HUDEP-2 (cell line): ENCODE results near the gene RASAL3.
"Not testable (repeated sequence)": the region's sequence is repeated elsewhere in the genome, so short reads cannot be mapped to it uniquely, and the experiment has no call there.

ENCODE experiments used
- DNase-seq, 76 experiments: peaks; one replicate each; lab custom pipeline; 2025; ENCODE audit not compliant: unreplicated experiment in 76 of 76; lab: John Stamatoyannopoulos, UW

RASAL3 gene

DNA sequence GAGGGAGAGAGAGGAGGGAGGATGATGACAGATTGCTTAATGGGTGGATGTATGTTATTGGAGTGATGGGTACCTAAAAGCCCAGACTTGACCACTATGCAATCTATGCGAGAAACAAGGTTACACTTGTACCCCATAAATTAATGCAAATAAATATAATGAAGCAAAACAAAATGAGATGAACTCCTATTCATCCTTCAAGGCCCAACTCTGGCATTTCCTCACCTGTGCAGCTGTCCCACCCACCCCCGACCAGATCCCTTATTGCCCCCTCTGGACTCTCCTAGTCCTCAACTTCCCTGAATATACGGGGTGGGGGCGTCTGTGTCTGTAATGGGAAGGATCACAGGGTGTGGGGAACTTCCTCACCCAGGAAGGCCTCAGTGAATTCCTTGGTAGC is 10.8 kb upstream of the RASAL3 start:
- DNase-seq: no peak

DNA sequence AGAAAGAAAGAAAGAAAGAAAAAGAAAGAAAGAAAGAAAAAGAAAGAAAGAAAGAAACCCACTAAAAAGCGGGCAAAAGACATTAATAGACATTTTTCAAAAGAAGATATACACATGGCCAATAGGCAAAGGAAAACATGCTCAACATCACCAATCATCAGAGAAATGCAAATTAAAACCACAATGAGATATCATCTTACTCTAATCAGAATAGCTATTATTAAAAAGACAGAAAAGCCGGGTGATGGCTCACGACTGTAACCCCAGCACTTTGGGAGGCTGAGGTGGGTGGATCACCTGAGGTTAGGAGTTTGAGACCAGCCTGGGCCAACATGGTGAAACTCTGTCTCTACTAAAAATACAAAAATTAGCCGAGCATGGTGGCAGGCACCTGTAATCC is 9.5 kb upstream of the RASAL3 start:
- DNase-seq: not testable (repeated sequence)

DNA sequence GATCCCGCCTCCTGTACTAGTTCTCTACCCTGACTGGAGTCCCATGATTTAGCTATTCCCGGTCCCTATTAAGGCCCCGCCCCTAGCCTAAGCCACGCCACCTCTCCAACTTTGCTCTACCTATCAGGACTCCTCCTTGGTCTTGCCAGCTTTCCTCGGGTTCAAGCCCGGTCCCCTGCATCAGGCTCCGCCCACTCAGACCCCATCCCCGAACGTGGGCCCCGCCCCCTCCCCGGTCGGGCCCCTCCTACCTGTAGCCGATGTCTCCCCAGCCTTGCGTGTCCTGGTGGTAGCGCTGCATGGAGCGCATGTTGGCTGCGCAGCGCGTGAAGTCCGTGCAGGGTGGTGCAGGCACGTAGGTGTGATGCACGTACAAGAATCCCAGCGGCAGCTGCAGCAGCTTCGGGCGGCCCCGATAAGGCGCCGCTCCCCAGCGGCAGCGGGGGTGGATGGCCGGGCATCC is 7.3 kb upstream of the RASAL3 start:
- DNase-seq: no peak

DNA sequence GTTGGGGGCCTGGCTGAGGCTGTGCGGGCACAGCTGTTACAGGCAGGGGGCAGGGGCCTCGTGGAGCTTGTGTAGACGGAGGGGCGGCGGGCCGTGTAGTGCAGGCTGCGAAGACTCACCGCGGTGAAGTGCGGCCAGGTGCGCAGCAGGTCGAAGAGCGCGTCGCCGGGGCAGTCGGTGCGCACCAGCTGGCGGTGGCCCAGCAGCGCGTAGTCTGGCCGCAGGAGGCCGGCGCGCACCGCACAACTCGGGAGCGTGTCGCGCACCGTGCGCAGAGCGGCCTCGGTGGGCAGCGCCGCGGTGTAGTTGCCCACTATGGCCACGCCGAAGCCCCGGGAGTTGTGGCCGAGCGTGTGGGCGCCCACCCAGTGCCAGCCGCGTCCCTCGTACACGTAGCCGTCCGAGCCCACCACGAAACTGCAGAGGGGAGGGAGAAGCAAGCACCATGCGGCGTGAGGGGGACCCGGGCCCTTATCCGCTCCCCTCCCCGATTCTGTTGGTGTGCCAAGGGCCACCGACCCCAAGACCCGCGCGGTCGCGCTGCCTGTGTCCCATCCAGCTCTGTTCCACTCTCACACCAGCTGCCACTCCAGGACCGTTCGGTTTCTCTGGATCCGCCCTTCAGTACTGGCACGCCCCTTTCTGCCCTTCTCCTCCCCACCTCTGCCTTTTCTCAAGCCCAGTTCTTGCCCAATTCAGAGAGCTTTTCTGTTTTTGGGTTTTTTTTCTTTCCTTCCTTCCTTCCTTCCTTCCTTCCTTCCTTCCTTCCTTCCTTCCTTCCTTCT is 5.4 kb upstream of the RASAL3 start:
- DNase-seq: peak in 1 of 76 experiments; percentile 13

DNA sequence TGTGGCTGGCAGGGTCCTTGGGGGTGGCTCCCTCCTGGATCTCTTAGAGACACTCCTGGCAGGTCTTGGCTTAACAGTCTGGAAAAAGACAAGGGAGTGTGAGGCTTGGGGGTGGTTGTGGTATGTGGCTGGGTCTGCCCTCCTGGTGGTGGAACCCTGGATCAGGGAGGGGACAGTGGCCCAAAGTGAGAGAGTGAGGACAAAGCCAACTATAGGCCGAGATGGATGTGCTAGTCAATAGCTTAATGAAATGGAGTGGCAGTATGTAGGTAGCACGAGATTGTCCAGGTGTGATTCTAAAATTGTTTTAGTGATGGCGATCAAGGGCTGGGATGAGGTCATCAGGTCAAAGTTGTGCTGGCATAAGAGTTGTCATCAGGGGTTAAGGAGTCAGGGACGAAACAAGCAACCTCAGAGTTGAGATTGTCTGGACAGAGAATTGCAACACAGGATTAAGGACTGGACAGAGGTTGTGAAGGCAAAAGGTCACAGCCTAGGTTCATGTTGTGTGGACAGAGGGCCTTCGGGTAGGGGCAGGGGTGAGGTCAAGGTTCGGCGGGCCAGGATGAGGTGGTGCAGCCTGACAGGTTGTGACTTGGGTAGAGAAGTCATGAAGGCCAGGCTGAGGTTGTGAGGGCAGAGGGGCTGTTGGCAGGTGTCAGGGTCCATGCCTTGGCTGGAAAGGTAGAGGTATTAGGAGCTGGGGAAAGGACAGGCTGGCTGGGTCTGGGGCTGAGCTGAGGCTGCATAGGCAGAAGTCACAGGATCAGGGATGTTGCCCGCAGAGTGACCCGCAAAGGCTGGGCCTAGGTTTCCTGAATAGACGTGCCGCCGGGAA is 4.5 kb upstream of the RASAL3 start:
- no peak for DNase-seq

DNA sequence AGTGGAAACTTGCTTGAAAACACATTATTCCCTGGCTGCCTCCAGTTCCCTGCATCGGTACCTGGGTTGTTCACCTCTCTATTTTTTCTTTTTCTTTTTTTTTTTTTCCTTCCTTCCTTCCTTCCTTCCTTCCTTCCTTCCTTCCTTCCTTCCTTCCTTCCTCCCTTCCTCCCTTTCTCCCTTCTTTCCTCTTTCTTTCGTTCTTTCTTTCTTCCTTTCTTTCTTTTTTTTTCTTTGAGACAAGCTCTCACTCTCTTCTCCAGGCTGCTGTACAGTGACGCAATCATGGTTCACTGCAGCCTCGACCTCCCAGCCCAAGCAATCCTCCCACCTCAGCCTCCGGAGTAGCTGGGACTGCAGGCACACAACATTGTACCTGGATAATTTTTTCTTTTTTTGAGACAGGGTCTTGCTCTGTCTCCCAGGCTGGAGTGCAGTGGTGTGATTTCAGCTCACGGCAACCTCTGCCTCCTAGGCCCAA is 3.4 kb upstream of the RASAL3 start:
- DNase-seq: no peak

DNA sequence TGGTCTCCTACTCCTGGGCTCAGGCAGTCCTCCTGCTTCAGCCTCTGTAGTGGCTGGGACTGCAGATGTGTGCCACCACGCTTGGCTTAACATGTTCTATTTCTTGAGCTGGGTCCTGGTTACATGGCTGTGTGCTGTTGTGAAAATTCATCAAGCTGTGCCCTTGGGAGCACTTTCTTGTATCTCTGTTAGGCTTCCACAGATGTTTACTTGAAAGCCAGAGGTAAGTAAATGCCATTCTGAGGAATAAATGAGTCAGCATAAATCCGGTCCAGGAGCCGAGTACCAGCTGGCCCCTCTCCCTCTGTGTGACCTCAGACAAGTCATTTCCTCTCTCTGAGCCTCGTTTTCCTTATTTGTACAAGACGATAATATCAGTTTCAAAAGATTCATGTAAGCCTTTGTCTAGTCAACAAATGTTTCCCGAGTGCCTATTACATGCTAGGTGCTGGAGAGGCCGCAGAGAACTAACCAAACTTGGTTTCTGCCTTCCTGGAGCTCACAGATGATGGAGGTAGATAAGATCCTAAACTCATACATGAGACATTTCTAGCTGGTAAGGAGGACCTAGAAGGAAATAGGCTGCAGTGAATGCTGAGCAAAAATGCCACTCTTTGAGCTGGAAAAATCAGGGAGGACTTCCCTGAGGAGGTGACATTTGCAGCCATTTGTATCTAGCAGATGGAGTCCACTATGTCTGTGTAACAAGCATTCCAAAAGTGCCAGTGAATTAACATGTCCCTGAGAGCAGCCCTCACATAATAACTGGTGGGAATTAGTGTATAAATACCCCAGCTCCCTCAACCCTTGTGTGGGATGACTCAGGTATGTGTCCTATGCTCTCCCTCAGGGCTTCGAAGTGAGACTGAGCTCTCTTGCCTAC is 2.7 kb upstream of the RASAL3 start:
- DNase-seq: peak in 1 of 76 experiments; percentile 26

DNA sequence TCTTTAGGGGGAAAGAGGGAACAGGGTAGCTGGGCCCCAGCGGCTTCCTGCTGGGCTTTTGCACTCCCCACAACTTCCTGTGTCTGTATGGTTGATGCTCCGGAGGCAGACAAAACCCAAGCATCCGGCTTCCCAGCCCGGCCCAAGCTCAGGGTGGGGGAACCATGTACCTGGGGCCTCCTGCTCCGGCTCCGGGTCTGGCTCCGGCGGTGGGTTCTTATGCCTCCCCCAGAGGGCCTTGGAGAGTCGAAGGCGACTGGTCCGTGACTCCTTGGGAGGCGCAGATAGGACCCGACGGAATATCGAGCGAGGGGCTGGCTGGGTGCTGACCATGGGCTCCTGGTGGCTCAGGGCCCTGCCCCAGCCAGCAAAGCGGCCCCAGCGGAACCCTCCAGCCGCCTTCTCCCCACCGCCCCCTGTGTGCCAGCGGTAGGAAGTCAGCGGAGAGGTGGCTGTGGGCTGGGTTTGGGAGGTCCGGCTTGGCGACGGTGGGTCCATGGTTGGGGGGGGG is 428 bp downstream of the RASAL3 start:
- no peak for DNase-seq

DNA sequence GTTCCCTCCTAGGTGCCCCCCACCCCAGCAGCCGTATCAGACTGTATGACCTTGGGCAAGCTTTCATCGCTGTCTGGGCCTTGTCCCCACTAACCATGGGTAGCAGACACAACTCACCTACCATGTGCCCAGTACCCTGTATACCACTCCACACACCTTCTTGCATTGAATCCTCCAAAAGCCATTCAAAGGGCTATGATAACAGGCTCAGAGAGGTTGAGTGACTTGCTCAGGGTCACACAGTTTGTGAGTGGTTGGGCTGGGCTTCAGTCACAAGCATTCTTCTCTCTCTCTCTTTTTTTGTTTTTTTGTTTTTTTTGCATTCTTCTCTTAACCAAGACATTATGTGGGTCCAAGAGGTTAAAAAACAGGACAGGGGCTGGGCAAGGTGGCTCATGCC is 2.6 kb downstream of the RASAL3 start:
- no peak for DNase-seq

DNA sequence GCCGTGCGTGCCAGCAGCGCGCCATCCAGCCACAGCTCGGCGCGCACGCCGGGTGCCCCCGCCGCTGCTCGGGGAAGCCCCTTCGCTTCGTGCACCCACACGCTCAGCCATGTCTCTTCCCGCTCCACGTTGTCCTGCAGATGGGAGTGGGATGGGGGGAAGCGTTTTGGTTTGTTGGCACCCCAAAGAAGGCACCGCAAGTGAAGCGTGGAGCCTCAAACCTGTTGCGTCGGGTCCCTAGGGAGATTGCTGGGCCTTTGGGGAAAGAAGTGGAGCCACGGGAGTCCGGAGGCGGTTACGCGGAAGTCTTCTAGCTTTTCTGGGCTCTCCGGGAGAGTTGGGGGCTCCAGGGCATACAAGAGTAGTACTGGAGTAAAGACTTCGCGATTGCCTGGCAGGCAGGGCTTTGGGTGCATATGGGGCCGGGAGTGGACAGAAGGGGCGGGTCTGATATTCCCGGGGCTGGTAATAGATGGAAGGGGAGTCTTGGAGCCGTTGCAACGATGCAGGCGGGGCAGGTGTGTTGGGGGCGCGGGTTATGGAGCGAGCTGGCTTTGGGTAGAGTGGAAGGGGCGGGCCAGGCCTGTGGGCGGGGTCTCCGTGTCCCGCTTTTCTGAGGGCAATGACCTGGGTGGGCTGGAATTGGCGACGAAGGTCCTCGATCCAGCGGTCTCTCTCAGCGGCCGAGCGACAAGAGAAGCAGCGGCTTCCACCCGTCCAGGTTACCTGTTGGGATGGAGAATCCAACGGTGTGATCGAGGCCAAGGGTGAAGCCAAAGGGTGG is 6.5 kb downstream of the RASAL3 start:
- DNase-seq: no peak

DNA sequence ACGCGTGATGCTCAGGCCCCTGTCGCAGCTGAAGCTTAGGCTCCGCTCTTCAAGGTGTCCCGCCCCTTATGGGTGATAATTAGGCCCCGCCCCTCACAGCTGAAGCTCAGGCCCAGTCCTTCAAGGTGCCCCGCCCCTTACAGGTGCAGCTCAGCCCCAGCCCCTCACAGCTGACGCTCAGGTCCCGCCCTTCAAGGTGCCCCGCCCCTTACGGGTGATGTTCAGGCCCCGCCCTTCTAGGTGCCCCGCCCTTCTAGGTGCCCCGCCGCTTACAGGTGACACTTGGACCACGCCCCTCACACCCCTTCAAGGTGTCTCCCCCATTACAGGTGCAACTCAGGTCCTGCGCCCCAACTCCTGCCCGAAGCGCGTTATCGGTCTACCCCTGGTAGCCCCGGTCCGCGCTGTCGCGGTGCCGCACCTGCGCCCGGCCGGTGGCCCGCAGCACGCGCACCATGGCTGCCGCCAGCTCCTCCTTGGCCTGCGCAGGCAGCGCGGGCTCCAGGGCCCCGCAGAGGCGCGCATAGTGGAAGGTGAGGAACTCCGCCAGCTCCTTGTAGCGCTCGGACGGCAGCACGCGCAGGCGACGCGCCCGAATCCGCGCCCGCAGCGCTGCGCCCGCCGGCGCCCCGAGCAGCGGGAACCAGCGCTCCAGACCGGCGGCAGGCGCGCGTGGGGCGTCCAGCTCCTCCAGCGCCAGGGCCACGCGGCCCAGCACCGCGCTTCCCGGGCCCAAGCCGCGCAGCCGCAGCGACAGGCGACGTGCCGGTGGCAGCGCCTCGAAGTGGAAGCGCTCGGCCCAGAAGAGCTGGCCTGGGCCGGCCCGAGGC is 7.3 kb downstream of the RASAL3 start:
- no peak for DNase-seq

DNA sequence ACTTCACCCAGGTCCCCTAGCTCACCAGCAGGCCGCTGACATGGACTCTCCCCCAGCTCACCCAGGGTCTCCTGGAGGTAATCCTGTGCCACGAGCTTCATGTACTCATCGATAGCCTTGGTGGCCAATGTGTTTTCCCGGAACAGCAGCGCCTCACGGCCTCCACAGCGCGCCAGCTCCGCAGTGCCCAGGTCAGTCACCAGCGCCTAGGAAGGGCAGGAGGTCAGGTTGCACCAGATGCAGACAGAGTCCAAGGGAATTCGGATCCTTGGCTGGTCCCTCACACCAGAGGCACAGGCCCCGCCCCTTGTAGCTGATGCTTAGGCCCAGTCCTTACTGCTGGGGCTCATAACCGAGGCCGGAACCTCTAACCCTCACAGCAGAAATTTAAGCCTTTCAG is 7.9 kb downstream of the RASAL3 start:
- no peak for DNase-seq

DNA sequence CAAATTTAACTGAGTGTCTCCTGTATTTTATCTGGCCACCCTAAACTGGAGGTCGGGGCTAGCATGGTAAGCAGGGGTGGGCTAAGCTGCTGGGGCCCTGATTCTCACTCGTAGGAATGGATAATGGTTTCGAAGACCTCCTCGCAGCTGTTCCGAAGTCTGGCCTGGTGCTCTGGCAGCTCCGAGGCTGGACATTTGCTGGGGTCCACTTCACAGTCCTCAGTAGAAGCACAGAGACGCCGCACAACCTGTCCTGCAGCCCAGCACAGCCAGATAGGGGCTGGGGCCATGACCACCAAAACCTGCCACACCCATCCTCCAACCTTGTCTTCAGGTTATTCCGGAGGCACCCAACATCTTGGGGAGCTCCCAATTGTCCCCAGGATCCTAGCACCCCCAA is 8.3 kb downstream of the RASAL3 start:
- DNase-seq: no peak

DNA sequence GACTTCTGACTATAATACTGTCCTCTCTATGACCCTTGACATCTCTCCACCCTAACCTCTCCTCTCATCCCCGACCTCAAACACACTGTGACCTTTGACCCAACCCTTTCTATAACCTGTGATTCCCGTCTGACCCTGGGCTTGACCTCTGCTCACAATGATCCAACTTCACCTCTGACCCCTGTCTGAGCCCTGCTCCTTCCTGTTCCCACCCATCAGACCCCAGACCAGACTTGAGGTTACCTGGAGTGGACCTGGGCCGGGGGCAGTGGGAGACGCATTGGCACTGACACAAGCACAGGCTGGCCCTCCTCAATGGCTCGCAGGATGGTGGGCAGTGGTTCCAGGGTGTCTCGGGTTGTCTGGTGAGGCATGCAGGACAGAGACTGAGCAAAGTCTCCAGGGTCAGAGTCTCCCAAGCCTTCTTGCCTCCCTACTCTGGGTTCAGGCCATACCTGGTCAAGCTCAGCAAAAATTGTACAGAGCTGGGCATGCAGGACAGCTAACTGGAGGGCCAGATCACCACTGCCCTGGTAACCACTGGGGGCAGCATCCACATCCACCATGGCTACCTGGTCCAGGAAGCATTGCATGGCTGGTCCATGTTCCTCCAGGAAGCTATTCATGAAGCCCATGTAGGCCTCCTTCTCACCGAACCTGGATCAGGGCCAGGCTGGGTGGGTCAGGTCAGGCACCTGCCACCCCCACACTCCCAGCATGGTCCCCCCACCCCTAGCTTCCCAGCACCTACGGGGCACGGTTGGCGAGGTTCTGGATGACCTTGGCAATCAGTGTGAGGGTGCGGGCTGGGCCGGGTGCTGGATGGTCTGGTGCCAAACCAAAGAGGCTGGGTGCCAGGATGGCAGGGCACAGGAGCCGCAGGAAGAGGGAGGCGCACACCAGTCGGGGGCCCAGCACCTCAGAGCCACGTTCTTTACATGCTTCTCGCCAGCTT is 10.2 kb downstream of the RASAL3 start:
- peak in 2 of 76 experiments; percentile 17 to 25 for DNase-seq

DNA sequence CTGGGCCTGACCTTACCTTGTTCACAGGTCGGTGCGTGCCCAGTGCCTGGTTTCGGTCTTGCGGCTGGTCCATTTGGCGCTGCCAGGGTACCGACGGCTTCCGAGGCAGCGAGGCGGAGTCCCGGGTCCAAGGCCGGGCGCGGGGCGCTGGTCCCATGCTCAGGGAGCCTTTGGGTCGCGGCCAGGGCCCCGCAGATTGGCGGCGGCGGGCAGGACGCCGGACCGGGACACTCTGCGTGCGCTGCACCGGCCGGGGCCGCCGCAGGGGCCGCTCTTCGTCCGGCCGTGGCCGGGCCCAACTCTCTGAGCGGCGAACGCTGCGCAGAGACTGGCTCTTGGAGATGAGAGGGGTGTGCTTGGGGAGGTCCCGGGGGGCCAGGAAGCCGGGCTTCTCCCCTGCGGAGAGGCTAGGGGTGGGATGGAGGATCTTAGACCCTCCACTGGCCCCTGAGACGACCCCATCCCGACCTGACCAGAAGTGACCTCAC is 11.2 kb downstream of the RASAL3 start:
- DNase-seq: no peak

DNA sequence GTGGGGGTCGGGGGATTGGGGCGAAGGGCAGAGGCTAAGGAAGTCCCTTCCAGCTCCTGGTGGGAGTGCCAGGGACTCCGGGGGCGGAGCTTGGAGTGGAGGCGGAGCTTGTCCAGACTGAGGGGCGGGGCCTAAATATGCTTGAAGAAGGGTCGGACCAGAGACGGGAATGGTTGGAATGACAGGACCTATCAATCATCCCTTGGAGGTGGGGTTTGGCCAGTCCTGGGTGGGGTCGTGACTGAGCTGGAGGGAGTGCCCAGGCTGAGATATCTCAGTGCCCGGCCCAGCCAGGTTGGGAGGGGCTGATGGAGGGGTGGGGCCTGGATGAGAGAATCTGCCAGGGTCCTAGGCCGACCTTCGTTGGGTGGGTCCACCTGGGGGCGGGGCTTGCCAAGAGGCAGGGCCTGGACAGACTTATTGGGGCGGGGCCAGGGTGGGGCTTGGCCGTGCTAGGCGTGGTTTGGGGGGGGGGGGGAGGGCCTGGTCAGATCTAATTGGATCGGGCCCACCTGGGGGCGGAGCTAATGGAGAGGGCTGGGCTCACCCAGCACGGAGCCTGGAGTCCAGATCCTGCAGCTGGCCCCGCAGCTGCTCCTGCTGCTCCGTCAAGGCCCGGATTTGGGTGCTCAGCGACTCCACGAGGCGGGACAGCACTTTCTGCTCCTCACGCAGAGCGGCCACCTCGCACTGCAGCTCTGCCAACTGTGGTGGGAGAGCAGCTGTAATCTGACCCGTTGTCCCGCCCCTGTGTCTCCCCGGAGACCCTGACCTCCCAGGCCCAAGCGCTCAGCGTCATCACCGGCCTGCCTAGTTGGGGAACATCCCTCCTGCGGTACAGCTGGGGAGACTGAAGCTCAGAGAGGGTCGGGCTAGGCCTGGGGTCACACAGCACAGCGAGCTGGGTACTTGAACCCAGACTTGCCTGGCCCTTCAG is 12.0 kb downstream of the RASAL3 start:
- peak in 74 of 76 experiments; percentile 39 to 97 (median 85) for DNase-seq

DNA sequence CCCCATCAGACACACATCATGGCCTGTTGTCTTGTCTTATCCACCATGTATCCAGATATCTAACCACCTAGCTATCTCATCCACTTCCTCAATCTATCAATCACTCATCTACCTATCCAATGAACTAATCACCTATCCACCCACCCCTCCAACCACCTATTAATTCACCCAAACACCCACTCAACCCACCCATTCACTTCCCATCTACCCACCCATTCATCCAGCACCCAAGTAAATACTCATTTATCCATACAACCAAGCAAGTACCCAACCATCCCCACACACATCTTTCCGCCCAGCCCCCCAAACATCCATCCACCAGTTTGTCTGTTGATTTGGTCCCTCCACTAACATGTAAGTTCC is 13.8 kb downstream of the RASAL3 start:
- DNase-seq: no peak
